CD14-positive monocyte (primary cell): ENCODE measurements around the gene NELFE. TPM values are rescaled to one million over a fixed set of nuclear protein-coding genes. Genes with fewer than 3 reads are reported as not detected.

Experiments
- DNase-seq, 3 donors: peaks; one replicate each; pipeline ENCODE4 v3.0.0-alpha.2; 2011 to 2022
- H2AFZ ChIP-seq: 2 replicates; pipeline ENCODE4 v1.6.0; 2012; ENCODE audit warnings: mild to moderate bottlenecking, low read depth, low read length, inconsistent platforms; ENCODE audit not compliant: insufficient read depth, poor library complexity, severe bottlenecking
- H3K27ac ChIP-seq, 2 donors: 1 replicate in 1 of 2; 2 replicates in 1 of 2; pipeline ENCODE4 v1.5.1; 2012 to 2013; ENCODE audit warnings: low read length in 2 of 2, control low read depth in 1 of 2, inconsistent platforms in 1 of 2, low read depth in 1 of 2, mild to moderate bottlenecking in 1 of 2
- H3K27me3 ChIP-seq, 2 donors: one replicate each; pipeline versions ENCODE4 v1.6.0 to v1.6.1; 2011 to 2013; ENCODE audit warnings: low read length in 2 of 2; ENCODE audit not compliant: control insufficient read depth in 2 of 2, insufficient read depth in 2 of 2
- H3K36me3 ChIP-seq, 2 donors: replicated peaks in 1 of 2; 1 replicate in 1 of 2; 2 replicates in 1 of 2; pipeline versions ENCODE4 v1.5.1 to v1.6.1; 2012 to 2013; ENCODE audit warnings: low read length in 2 of 2, control low read depth in 1 of 2, inconsistent platforms in 1 of 2, mild to moderate bottlenecking in 1 of 2; ENCODE audit not compliant: insufficient read depth in 2 of 2, control insufficient read depth in 1 of 2
- H3K4me1 ChIP-seq, 2 donors: 1 replicate in 1 of 2; 2 replicates in 1 of 2; pipeline versions ENCODE4 v1.5.1 to v1.6.1; 2012 to 2013; ENCODE audit warnings: low read length in 2 of 2, control low read depth in 1 of 2, inconsistent platforms in 1 of 2, mild to moderate bottlenecking in 1 of 2, moderate library complexity in 1 of 2; ENCODE audit not compliant: insufficient read depth in 2 of 2, control insufficient read depth in 1 of 2
- H3K4me2 ChIP-seq: replicated peaks from 2 replicates; pipeline ENCODE3; 2012; ENCODE audit warnings: low read length, moderate library complexity, mild to moderate bottlenecking; ENCODE audit not compliant: poor library complexity, severe bottlenecking; ENCODE audit errors: extremely low read depth
- H3K4me3 ChIP-seq, 3 experiments: fragments of 200-600 bp in 1 of 3; sonication (generic) in 1 of 3; replicated peaks in 1 of 3; 1 replicate in 2 of 3; 2 replicates in 1 of 3; pipeline ENCODE4 v1.5.1; 2011 to 2013; ENCODE audit warnings: low read length in 3 of 3, mild to moderate bottlenecking in 3 of 3, control low read depth in 2 of 3, low read depth in 2 of 3, inconsistent platforms in 1 of 3, moderate library complexity in 1 of 3
- H3K79me2 ChIP-seq: 2 replicates; pipeline ENCODE4 v1.6.0; 2012; ENCODE audit warnings: mild to moderate bottlenecking, control low read depth, inconsistent platforms, low read length, moderate library complexity; ENCODE audit not compliant: insufficient read depth
- H3K9ac ChIP-seq: 2 replicates; pipeline ENCODE4 v1.6.0; 2017; ENCODE audit warnings: low read length, mild to moderate bottlenecking; ENCODE audit not compliant: insufficient read depth, poor library complexity, severe bottlenecking
- H3K9me3 ChIP-seq, 2 donors: replicated peaks in 1 of 2; 1 replicate in 1 of 2; 2 replicates in 1 of 2; pipeline versions ENCODE4 v1.5.1 to v1.6.1; 2012 to 2013; ENCODE audit warnings: low read length in 2 of 2, control low read depth in 1 of 2; ENCODE audit not compliant: control insufficient read depth in 1 of 2, insufficient read depth in 1 of 2
- H4K20me1 ChIP-seq: 2 replicates; pipeline ENCODE4 v1.6.0; 2012; ENCODE audit warnings: mild to moderate bottlenecking, low read length, control low read depth, moderate library complexity; ENCODE audit not compliant: insufficient read depth
- H3K27ac Mint-ChIP-seq, 7 donors: one replicate each; pipeline ENCODE4 v1.8.0; 2020; ENCODE audit warnings: mild to moderate bottlenecking in 7 of 7, mixed read lengths in 7 of 7, moderate library complexity in 6 of 7, inconsistent platforms in 2 of 7
- H3K27me3 Mint-ChIP-seq, 3 donors: one replicate each; pipeline ENCODE4 v1.8.0; 2021 to 2022; ENCODE audit warnings: low read depth in 3 of 3, mild to moderate bottlenecking in 3 of 3, mixed read lengths in 3 of 3, moderate library complexity in 3 of 3, inconsistent platforms in 1 of 3
- H3K36me3 Mint-ChIP-seq, 2 donors: one replicate each; pipeline ENCODE4 v1.8.0; 2020; ENCODE audit warnings: mixed read lengths in 2 of 2, inconsistent platforms in 1 of 2, mild to moderate bottlenecking in 1 of 2
- H3K4me1 Mint-ChIP-seq: one replicate; pipeline ENCODE4 v1.8.0; 2020; ENCODE audit warnings: mild to moderate bottlenecking, mixed read lengths
- H3K4me3 Mint-ChIP-seq, 2 donors: one replicate each; pipeline ENCODE4 v1.8.0; 2020; ENCODE audit warnings: mild to moderate bottlenecking in 2 of 2, mixed read lengths in 2 of 2, moderate library complexity in 1 of 2
- H3K9me3 Mint-ChIP-seq, 7 donors: one replicate each; pipeline ENCODE4 v1.8.0; 2020 to 2022; ENCODE audit warnings: mixed read lengths in 7 of 7, mild to moderate bottlenecking in 6 of 7, moderate library complexity in 6 of 7, inconsistent platforms in 2 of 7
- CTCF ChIP-seq: fragments of 200-600 bp; IDR thresholded peaks from one replicate; pipeline ENCODE4 v1.8.0; 2022; ENCODE audit warnings: antibody characterized with exemption, mild to moderate bottlenecking
- WGBS: methylation state at CpG from one replicate; pipeline ENCODE4 v1.1.5; 2013; ENCODE audit warnings: missing lambda C conversion rate; ENCODE audit not compliant: insufficient coverage; 5-methylcytosine and 5-hydroxymethylcytosine counted together
- intact Hi-C, 2 donors: fragments of 100-400 bp; cut with micrococcal nuclease; formaldehyde crosslinking; loops; one replicate each; pipeline versions ENCODE4 v1.15.0 to v1.15.1; 2023
- polyA plus RNA-seq, 3 donors: library from polyadenylated mRNA; depleted of rRNA in 1 of 3; unstranded in 2 of 3; stranded (reverse) in 1 of 3; fragments of 300-500 nt in 2 of 3; fragments of >200 nt in 1 of 3; fragmentation: Illumina TruSeq in 2 of 3; gene quantifications; 1 replicate in 2 of 3; 2 replicates in 1 of 3; pipeline ENCODE4 v1.2.3, GENCODE V29; 2012 to 2021

NELFE gene
- polyA plus RNA-seq, 3 donors, result 48.8 to 74.4 (median 61.4) TPM

GRCh38 chr6:31935823-31936222, 22.9 kb downstream of the NELFE start:
- H2AFZ ChIP-seq, result no peak overlapping the region
- H3K27ac ChIP-seq, result no peak overlapping the region
- no peaks in the 10 kb centered on the region for H3K9me3 ChIP-seq
- no peaks in the 10 kb centered on the region for H3K27me3 ChIP-seq
- Mint-ChIP-seq H3K36me3 (no peaks in the 10 kb centered on the region), H3K4me3 (no peak overlapping the region), H3K27me3 (peaks cover 3 to 10% (median 6%) of the 10 kb centered on the region in 3 donors), H3K4me1 (no peaks in the 10 kb centered on the region), H3K27ac (no peak overlapping the region), H3K9me3 (peaks cover 0 to 2% (median 0%) of the 10 kb centered on the region in 7 donors)
- H3K79me2 ChIP-seq, result no peaks in the 10 kb centered on the region
- H3K4me3 ChIP-seq, result no peak overlapping the region
- H3K4me2 ChIP-seq, result no peak overlapping the region
- intact Hi-C loops, result no loop called here
- WGBS, result 90% methylated on average over 6 of the region's 9 CpGs
- H3K4me1 ChIP-seq, result no peaks in the 10 kb centered on the region
- no peaks in the 10 kb centered on the region for H3K36me3 ChIP-seq
- TF ChIP-seq CTCF, result no peak
- no peak overlapping the region for H3K9ac ChIP-seq
- H4K20me1 ChIP-seq, result no peaks in the 10 kb centered on the region
- no peak for DNase-seq

GRCh38 chr6:31935021-31935420, 23.8 kb downstream of the NELFE start:
- H3K4me1 ChIP-seq, result peaks cover 0 to 1% of the 10 kb centered on the region in 2 donors
- no peaks in the 10 kb centered on the region for H3K79me2 ChIP-seq
- Mint-ChIP-seq H3K4me3 (no peak overlapping the region), H3K9me3 (peaks cover 0 to 1% (median 0%) of the 10 kb centered on the region in 7 donors), H3K4me1 (peaks cover 2% of the 10 kb centered on the region), H3K36me3 (no peaks in the 10 kb centered on the region), H3K27me3 (peaks cover 3 to 9% (median 4%) of the 10 kb centered on the region in 3 donors), H3K27ac (no peak overlapping the region)
- no peaks in the 10 kb centered on the region for H3K27me3 ChIP-seq
- H3K9ac ChIP-seq, result no peak overlapping the region
- no peak for TF ChIP-seq CTCF
- no peaks in the 10 kb centered on the region for H4K20me1 ChIP-seq
- no peak for DNase-seq
- H3K36me3 ChIP-seq, result no peaks in the 10 kb centered on the region
- H2AFZ ChIP-seq, result no peak overlapping the region
- intact Hi-C loops, result no loop called here
- no peaks in the 10 kb centered on the region for H3K9me3 ChIP-seq
- H3K4me3 ChIP-seq, result no peak overlapping the region
- H3K27ac ChIP-seq, result no peak overlapping the region
- no CpG with 5 or more reads among the region's 3 CpGs for WGBS
- no peak overlapping the region for H3K4me2 ChIP-seq
